ENCODE measurements around the gene PLOD2. TPM values are rescaled to one million over a fixed set of nuclear protein-coding genes. Genes with fewer than 3 reads are reported as not detected.

Gene PLOD2
- total and polyA plus RNA-seq, 4 donors, result 17.8 to 73.9 (median 22.7) TPM

DNA sequence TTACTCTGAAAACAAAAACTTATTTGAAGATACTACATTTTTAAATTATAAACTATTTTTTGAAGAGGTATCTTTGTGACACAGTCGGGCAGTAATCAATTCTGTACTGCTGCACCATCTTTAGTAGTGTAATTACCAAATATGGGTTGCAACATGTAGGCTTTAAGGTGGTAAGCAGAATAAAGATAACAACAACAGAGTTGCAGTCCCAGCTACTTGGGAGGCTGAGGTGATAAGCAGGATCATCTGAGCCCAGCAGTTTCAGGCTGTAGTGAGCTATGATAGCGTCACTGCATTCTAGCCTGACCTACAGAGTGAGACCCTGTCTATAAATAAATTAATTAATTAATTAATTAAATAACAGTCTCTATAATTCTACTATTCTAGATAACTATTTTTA is 6.0 kb downstream of the PLOD2 start:
- Histone ChIP-seq H3K9ac (ENCODE audit: insufficient read depth in 1 of 2, low read length in 2 of 2) (no peak overlapping the region), H3K27ac (ENCODE audit: low read depth in 1 of 2, low read length in 1 of 2) (no peak overlapping the region), H3K36me3 (ENCODE audit: control insufficient read depth in 4 of 4, insufficient read depth in 4 of 4, low read length in 4 of 4) (peaks cover 0 to 2% (median 2%) of the 10 kb centered on the region in 4 donors), H3K4me1 (ENCODE audit: control insufficient read depth in 5 of 5, insufficient read depth in 5 of 5, low read length in 5 of 5) (peaks cover 1 to 40% (median 14%) of the 10 kb centered on the region in 5 donors), H3K4me3 (no peak overlapping the region), H3K9me3 (ENCODE audit: control insufficient read depth in 4 of 4, insufficient read depth in 3 of 4, low read length in 3 of 4) (no peaks in the 10 kb centered on the region), H3K27me3 (ENCODE audit: control insufficient read depth in 3 of 3, insufficient read depth in 3 of 3, low read length in 2 of 3) (no peaks in the 10 kb centered on the region)
- TF ChIP-seq, protein P1, sequence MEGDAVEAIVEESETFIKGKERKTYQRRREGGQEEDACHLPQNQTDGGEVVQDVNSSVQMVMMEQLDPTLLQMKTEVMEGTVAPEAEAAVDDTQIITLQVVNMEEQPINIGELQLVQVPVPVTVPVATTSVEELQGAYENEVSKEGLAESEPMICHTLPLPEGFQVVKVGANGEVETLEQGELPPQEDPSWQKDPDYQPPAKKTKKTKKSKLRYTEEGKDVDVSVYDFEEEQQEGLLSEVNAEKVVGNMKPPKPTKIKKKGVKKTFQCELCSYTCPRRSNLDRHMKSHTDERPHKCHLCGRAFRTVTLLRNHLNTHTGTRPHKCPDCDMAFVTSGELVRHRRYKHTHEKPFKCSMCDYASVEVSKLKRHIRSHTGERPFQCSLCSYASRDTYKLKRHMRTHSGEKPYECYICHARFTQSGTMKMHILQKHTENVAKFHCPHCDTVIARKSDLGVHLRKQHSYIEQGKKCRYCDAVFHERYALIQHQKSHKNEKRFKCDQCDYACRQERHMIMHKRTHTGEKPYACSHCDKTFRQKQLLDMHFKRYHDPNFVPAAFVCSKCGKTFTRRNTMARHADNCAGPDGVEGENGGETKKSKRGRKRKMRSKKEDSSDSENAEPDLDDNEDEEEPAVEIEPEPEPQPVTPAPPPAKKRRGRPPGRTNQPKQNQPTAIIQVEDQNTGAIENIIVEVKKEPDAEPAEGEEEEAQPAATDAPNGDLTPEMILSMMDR (IDR thresholded peaks at IDR 0.05; ENCODE audit: control extremely low read depth, extremely low read depth), result no peak
- WGBS, 2 donors, result 61 to 75% methylated on average over 2 of the region's 2 CpGs
- no peak for DNase-seq
- no peak for ATAC-seq (ENCODE audit: insufficient read depth, low FRiP score)

GRCh38 chr3:146154316-146154715 is 6.7 kb downstream of the PLOD2 start:
- no peak for ATAC-seq (ENCODE audit: insufficient read depth, low FRiP score)
- Histone ChIP-seq H3K27ac (ENCODE audit: low read depth in 1 of 2, low read length in 1 of 2) (no peak overlapping the region), H3K4me3 (no peak overlapping the region), H3K27me3 (ENCODE audit: control insufficient read depth in 3 of 3, insufficient read depth in 3 of 3, low read length in 2 of 3) (no peaks in the 10 kb centered on the region), H3K36me3 (ENCODE audit: control insufficient read depth in 4 of 4, insufficient read depth in 4 of 4, low read length in 4 of 4) (peaks cover 0 to 2% (median 2%) of the 10 kb centered on the region in 4 donors), H3K9ac (ENCODE audit: insufficient read depth in 1 of 2, low read length in 2 of 2) (no peak overlapping the region), H3K9me3 (ENCODE audit: control insufficient read depth in 4 of 4, insufficient read depth in 3 of 4, low read length in 3 of 4) (no peaks in the 10 kb centered on the region), H3K4me1 (ENCODE audit: control insufficient read depth in 5 of 5, insufficient read depth in 5 of 5, low read length in 5 of 5) (peaks cover 1 to 35% (median 14%) of the 10 kb centered on the region in 5 donors)
- TF ChIP-seq, protein P1 (IDR thresholded peaks at IDR 0.05; ENCODE audit: control extremely low read depth, extremely low read depth), result no peak
- 88 to 100% methylated on average over 1 of the region's 1 CpG for WGBS, 2 donors
- no peak for DNase-seq

DNA sequence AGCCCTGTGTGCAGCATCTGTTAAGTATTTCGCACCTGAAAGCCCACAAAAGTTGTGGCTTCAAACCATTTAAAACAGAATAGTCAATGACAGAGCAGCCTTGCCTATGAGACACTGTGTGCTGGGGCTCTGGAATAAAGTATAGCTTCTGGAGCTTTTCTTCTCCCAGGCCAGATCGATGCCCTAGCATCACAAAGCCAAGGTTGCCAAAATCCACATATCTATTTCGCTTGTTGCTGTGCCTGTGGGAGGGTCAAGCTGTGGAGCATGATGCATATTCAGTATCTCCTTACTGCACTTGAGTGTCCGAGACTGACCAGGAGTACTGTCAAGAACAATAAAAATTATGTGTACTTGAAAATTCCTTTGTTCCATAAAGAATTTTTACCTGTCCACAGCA is 7.6 kb downstream of the PLOD2 start:
- H3K36me3 ChIP-seq (ENCODE audit: control insufficient read depth in 4 of 4, insufficient read depth in 4 of 4, low read length in 4 of 4), result peaks cover 0 to 2% (median 2%) of the 10 kb centered on the region in 4 donors
- TF ChIP-seq, protein P1 (IDR thresholded peaks at IDR 0.05; ENCODE audit: control extremely low read depth, extremely low read depth), result no peak
- WGBS, 2 donors, result 88 to 93% methylated on average over 4 of the region's 4 CpGs
- H3K9ac ChIP-seq (ENCODE audit: insufficient read depth in 1 of 2, low read length in 2 of 2), result no peak overlapping the region
- H3K27ac ChIP-seq (ENCODE audit: low read depth in 1 of 2, low read length in 1 of 2), result no peak overlapping the region
- DNase-seq (no peak), ATAC-seq (ENCODE audit: insufficient read depth, low FRiP score) (no peak)
- no peaks in the 10 kb centered on the region for H3K27me3 ChIP-seq (ENCODE audit: control insufficient read depth in 3 of 3, insufficient read depth in 3 of 3, low read length in 2 of 3)
- H3K9me3 ChIP-seq (ENCODE audit: control insufficient read depth in 4 of 4, insufficient read depth in 3 of 4, low read length in 3 of 4), result no peaks in the 10 kb centered on the region
- H3K4me1 ChIP-seq (ENCODE audit: control insufficient read depth in 5 of 5, insufficient read depth in 5 of 5, low read length in 5 of 5), result peaks cover 1 to 33% (median 14%) of the 10 kb centered on the region in 5 donors
- no peak overlapping the region for H3K4me3 ChIP-seq

GRCh38 chr3:146152834-146153233 is 8.2 kb downstream of the PLOD2 start:
- Histone ChIP-seq H3K9me3 (ENCODE audit: control insufficient read depth in 4 of 4, insufficient read depth in 3 of 4, low read length in 3 of 4) (no peaks in the 10 kb centered on the region), H3K4me1 (ENCODE audit: control insufficient read depth in 5 of 5, insufficient read depth in 5 of 5, low read length in 5 of 5) (peaks cover 1 to 32% (median 14%) of the 10 kb centered on the region in 5 donors), H3K9ac (ENCODE audit: insufficient read depth in 1 of 2, low read length in 2 of 2) (no peak overlapping the region), H3K27ac (ENCODE audit: low read depth in 1 of 2, low read length in 1 of 2) (no peak overlapping the region), H3K27me3 (ENCODE audit: control insufficient read depth in 3 of 3, insufficient read depth in 3 of 3, low read length in 2 of 3) (no peaks in the 10 kb centered on the region), H3K4me3 (no peak overlapping the region), H3K36me3 (ENCODE audit: control insufficient read depth in 4 of 4, insufficient read depth in 4 of 4, low read length in 4 of 4) (peaks cover 0 to 2% (median 2%) of the 10 kb centered on the region in 4 donors)
- no peak for ATAC-seq (ENCODE audit: insufficient read depth, low FRiP score)
- TF ChIP-seq, protein P1 (IDR thresholded peaks at IDR 0.05; ENCODE audit: control extremely low read depth, extremely low read depth), result no peak
- DNase-seq, result no peak
- 74 to 90% methylated on average over 6 of the region's 6 CpGs for WGBS, 2 donors

Measured in lung (tissue), 12 donors.